Activated naive CD4-positive, alpha-beta T cell treated with Interleukin-2 at 50 U/mL for 16 hours (primary cell): ENCODE data around the gene MMP28.

Experiments used
- DNase-seq: peaks from one replicate; pipeline ENCODE4 v3.0.0-alpha.2; 2020

MMP28 gene

DNA sequence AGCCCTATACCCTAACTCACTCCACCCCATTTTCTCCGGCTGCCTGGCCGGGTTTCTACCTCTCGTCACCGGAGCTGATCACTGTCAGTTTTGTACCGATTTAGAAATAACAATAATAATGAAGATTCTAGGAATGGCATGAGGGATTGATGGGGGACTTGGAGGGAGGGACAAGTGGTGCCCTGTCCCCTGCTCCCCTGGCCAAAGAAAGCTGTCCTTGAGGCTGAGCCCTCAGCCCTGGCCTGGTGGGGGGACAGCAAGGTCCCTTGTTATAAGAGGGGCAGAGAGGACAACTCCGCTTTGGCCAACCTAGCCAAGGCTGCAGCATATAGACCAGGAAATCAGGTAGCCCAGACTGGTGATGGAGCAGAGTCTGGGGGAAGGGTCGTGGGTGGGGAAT, 52.9 kb downstream of the MMP28 start:
- no peak for DNase-seq

DNA sequence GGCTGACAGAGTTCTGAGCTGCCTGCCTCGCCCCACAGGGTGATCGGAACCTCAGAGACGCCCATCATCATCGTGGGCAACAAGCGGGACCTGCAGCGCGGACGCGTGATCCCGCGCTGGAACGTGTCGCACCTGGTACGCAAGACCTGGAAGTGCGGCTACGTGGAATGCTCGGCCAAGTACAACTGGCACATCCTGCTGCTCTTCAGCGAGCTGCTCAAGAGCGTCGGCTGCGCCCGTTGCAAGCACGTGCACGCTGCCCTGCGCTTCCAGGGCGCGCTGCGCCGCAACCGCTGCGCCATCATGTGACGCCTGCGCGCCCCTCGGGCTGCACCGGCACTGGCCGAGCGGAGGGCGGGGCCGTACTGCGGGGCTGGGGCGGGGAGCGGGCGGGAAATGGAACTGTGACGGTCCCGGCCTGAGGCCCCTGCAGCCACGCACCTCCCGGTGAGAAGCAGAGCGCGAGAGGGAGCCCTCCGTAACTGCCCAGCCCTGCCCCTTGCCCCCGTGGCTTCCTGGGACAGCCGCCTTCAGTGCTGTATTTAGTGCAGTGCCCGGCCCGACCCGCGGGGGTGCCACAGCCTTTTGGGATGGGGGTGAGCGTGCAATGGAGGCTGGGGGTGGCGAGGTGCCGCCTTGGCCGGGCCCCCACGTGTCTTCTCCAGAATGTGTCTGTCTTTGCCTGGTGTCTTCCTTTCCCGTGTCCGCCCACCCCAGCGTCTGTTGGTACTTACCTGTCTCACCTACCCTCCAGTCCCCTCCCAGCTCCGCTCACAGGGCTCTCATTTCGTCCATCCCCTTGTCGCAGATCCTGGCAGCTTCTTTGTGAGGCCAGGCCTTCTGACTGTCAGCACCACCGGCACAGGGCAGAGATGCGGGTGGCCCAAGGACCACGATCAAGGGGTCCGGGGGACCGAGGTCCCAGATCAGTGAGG, 54.2 kb downstream of the MMP28 start:
- no peak for DNase-seq

DNA sequence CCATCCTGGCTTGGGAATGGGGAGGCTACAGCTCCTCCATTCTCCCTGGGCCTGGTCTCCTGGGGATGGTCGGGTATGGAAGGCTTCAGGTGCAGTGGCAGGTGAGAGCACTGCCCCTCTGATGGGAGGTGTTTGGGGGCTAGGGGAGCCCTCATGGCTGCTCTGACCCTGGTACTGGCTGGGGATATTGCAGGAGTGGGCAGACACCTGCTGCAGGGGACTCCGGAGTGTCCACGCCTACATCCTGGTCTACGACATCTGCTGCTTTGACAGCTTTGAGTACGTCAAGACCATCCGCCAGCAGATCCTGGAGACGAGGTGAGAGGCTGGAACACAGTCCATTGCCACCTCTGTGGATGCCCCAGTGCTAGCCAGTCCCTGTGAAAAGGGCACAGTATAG, 55.2 kb downstream of the MMP28 start:
- no peak for DNase-seq

DNA sequence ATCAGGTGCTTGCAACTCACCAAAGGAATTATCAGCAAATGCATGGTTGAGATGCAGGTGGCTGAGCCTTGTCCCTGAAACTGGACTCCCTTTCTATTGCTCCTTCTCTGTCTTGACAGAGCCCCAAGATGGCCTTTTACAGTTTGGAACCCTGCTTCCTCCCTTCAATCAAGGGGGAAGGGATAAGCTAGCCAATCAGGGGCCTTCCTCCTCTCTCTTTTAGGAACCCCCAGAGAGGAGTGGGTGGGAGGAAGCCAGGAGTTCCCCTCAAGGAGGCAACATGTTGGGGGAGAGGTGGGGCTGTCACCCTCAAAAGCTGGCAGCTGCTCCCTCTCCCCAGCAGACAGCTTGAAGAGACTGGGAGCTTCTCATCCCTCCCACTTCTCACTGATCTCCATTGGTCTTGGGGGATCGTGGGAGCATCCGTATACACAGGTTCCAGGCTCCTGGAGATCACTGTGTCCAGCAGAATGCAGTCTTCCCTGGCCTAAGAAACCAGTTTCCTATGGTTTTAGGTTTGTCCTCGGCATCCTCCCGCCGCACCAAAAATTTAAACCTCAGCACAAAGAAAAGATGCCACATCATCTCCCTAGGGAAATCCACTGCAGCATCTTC, 56.8 kb downstream of the MMP28 start:
- no peak for DNase-seq

DNA sequence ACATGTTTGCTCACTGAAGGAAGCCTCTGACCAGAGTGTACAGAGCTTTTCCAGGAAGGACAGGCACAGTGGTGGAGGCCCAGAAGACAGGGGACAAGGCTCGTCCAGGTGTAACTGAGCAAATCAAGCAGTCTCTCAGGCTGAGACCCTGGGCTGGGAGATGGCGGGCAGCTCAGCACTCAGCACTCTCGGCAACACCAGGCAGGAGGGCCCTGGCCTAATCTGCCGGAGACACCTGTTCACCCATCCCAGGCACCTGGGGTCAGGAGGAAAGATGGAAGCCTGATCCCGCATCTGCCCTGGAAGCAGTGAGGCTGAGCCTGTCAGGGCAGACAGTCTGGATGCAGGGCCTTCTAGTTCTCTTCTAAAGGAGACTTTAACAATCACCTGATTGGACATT, 59.2 kb downstream of the MMP28 start:
- DNase-seq: no peak

DNA sequence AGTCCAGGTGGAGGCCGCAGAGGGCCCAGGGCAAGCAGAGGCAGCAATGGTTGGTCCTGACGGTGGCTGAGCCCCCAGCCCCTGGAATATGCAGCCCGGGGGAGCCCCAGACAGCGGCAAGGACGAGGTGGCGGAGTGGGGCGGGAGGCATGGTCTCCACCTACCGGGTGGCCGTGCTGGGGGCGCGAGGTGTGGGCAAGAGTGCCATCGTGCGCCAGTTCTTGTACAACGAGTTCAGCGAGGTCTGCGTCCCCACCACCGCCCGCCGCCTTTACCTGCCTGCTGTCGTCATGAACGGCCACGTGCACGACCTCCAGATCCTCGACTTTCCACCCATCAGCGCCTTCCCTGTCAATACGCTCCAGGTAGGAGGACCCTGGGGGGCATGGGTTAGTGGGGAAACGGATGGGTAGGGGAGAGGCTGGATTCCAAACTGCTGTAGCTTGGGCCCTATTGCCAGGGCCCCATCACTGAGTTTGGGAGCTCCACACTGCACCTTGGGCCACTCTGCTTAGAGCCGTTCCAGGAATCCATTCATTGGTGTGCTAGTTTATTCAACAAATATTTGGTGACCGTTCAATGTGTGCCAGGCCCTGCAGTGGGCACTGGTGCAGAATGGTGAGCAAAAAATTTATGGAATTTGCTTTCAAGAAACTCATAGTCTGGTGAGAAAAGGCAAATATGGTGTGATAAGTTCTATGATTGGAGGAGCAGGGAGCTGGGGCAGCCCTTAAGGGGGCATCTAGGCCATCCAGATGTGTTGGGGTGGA, 60.2 kb downstream of the MMP28 start:
- DNase-seq: no peak

DNA sequence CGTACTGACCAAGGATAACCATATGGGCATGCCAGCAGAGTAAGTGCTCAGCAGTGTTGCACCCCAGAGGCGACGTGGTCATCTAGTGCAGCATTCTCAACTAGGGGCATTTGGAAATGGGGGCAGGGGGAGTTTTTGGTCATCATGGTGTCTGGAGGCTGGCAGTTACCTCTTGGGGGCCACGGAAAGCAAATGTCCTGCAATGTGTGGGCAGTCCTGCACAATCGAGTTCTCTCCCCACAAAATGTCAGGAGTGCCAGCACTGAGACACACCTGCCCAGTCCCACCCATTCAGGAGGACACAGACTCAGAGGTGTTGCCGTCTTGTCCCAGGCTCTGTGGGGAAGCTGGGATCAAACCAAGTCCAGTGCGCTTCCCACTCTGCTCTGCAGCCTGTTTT, 61.0 kb downstream of the MMP28 start:
- no peak for DNase-seq

DNA sequence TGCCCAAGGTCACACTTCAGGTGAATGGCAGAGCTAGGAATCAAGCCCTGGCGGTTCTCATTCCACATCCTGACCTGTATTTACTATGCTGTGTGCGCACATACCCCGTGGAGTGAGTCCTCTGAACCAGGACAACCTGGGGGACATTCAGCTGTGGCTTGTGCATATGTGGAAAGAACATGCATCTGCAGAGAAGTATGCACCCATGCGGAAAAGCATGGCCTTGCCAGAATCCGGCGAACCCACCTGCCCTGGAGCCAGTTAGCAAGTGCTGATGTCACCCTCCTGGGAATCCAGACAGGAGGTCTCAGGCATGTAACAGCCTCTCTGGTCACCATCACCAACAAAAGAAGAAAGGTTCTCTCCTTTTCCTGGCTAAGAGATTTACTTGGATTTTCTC, 62.1 kb downstream of the MMP28 start:
- no peak for DNase-seq

DNA sequence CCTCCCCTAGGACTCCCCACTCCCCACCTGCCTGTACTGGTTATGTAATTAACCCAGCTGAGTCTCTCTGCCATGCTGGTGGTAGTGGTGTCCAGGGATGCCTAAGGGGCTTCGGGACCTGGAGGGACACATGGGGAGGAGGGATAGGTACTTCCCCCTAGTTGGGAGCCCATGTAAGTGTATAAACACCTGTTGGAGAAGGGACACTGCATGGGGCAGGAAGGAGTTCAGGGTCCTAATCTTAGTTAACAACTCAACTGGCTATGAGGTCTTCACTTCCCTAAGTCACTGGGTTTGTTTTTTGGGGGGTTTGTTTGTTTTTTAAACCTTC, 62.7 kb downstream of the MMP28 start:
- DNase-seq: no peak

DNA sequence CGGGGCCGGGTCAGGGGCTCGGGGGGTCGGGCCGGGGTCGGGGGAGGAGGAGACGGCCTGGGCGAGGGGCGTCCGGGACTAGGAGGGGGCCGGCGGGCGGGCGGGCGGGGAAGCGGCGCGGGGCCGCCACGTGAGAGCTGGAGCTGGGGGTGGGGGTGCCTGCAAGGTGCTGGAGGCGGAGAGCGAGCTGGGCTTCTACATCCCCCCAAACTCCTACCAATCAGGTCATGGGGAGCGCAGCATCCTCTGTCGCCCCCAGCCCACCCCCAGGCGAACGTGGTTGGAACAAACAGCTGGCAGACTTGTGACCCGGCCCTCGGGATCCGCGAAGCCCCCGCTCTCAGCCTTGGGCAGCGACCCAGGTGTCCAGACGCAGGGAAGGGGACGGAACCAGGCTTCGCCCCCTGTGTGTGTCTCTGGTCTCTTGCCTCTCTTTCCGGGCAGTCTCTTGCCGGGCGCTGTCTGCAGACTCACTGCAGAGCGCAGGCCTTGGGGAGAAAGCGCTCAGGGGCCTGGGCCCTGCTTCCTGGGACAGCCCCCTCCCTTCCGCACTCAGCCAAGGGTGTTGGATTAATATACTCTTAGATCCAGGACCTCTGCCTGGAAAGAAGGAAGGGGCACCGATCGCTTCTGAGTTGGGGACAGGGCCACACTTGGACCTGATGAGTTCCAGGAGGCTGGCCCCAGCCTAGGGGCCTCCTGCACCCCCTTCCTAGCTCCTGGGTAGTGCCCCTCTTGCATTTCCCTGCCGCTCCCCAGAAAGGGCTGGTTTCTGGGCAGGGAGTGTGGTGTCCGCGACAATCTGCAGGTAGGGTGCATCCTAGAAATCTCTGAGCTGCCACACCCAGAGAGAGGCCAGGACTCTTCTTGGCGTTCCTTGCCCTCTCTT, 63.3 kb downstream of the MMP28 start:
- no peak for DNase-seq

DNA sequence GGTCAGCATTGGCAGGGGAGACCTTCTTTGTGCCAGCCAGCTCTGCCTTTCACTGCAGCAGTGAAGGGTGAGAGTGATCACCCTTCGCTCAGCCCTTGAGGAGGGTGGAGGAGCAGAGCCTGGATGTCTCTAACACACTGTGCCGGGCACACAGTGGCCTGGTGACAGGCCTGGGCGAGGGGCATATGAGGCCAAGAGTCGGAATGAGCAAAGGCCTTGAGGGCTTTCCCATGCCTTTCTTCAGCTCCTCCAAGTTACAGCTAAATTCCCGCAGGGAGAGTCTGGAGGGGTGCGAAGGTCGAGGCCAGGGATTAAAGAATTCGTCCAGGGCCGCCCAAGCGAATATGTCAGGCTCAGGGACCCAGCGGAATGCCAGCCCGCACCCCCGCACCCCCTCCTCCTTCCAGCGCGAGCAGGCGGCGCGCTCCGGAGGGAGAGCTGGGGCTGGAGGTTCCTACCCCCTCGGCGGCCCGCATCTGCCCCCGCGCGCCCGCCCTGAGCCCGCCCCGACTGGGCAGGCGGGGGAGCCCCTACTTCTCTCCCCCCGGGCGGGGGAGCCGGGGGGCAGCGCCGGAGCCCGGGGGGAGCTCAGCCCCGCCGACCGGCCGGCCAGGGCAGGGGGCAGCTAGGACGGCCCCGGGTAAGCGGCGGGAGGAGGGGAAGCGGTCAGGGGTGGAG, 64.1 kb downstream of the MMP28 start, which contains the start of gene RASL10B:
RASL10B (plus strand) TSS at position 401 of the 678 bp plus-strand sequence. CDS start 3,546 bp downstream, outside the sequence.
- DNase-seq: peak; percentile 61

DNA sequence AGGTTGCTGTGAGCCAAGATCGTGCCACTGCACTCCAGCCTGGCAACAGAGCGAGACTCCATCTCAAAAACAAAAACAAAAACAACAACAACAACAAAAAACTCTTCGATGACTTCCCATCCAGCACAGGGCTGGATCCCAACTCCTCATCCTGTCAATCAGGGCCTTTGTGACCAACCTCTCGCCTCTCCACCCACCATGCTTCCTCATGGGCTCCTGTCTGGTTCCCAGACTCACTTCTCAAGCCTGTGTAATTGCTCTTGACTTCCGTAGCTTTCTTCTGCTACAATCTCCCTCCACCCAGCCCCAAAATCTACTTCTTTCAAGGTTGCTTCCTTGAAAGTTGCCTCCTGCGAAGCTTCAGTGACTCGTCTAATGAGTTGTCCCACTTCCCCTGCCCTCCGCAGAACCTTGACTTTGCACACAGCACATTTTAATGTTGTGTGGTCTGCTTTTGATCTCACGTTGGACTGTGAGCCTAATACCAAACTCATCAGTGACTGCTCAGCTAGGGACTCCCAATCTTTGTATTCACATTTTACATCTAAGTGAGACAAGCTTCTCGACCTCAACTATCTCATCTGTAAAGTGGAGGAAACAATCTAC, 64.9 kb downstream of the MMP28 start:
- DNase-seq: no peak

DNA sequence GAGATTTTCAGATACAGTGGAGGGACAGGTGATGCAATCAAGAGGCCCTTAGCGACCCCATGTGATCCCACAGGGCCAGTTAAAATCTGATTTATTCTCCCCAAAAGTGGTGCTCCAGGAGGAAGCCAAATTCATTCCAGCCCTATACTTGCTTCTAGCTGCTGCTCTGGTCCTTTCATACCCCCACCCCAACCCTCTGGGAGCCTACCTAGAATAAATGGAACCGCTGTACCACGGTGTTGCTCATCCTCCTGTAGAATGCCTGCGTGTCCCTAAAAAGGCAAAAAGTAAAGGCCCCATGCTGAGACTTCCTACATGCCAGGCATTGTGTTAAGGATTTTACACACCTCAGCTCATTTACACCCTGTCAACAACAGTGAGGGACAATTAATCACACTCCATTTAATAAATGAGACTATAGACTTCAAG, 66.0 kb downstream of the MMP28 start:
- no peak for DNase-seq

DNA sequence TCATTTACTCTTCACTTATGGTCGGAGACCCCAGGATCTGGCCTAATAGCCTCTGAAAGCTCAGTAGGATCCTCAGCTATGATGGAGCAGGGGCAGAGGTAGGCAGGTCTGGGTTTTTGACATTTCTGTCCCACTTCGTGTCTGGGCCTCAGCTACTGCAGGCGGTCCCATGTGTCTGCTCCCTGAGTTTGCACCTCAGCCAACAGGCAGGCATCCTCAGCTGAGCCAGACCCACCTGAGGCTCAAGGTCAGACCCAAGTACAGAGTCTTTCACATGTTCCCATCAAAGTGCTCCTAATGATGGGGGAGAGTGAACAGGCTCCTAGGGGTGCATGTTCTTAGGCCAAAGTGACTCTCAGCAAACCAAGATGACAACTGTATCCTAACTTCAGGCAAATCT, 66.9 kb downstream of the MMP28 start:
- DNase-seq: no peak

DNA sequence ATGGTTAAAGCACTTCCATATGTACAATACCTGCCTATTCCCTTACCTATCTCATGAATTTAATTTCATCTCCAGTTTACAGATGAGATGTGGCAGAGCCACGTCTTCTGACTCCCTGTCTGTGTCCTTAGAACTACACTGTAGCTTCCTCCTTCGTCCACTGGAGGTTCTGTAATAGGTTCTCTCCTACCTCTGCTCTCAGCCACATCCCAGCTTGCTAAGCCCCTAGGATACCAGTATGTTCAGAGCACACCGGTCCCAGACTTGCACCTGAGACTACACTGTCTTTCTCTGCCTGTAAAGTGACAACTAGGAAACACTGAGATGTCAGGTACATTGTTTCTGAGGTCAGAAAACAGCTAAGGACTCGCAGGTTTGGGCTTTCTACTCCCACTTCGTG, 67.8 kb downstream of the MMP28 start:
- no peak for DNase-seq

DNA sequence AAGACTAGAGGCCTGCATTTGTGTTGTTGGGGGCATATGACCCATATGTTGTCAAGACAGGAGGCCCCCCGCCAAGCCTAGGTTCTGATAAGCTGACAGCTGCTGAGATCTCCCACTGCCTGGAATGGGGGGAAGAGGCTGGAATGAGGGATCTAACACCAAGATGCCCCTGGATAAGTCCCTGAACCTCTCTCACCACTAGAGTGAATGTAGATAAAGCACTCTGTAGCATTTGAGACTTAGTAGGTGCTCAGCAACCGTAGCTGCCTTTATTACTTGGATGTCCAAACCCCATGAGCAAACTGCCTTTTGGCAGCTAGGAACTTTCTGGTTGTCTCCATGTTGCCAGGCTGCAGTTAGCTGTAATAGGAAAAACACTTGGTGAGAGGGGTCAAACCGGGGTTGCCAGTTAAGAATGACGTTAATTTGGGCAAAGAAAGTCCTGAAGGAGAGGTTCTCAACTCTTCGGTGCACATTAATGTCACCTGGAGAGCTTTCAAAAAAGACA, 68.4 kb downstream of the MMP28 start:
- no peak for DNase-seq

DNA sequence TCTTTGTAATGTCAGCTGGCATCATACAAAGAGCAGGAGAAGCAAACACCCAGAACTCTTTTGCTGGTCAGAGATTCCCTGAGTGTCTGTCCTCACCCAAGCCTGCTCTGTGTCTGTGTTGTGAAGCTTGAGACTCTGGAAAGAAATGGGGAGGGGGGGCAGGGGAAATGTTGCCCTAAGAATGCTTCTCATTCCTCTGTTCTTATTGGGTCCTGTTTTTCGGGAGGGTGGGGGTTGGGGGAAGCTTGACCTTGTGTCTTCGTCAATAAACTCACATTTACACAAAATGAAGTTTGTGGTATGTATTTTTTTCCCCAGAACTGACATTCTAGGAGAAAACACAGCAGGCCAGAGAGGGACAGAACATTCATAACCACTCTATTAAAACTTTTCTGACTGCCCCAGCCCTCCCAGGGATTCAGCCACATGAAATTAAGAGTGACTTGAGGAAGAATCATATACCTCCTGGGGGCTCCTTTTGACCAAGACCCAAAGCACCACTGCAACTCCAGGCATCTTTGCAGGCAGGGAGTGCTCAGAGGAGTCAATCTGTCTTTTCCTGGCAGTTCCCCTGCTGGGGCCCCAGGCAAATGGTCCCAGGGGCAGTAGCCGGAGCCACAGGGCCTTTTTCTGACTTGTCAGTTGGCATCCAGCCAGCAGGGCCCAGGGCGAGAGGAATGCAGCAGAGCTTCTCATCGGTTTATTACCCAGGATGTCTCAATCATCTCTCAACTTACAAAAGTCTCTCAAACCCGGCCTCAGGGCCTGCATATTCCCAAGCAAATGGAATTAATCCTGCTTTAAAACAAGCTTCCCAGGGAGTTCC, 69.1 kb downstream of the MMP28 start:
- no peak for DNase-seq

DNA sequence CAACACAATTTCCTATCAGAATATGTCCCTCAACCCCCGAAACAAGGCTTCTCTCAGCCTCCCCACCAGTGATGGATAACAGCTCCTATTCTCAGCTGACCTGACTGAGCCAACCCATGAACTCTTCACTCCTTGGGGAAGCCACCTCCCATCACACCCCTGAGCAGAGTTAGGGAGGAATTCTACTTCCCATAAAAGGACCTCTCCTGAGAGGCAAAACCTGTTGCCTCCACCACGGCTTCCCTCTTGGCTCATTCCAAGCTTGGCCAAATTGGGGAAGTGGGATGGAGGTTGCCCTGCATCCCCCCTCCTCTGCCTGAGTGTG, 69.7 kb downstream of the MMP28 start:
- DNase-seq: no peak

DNA sequence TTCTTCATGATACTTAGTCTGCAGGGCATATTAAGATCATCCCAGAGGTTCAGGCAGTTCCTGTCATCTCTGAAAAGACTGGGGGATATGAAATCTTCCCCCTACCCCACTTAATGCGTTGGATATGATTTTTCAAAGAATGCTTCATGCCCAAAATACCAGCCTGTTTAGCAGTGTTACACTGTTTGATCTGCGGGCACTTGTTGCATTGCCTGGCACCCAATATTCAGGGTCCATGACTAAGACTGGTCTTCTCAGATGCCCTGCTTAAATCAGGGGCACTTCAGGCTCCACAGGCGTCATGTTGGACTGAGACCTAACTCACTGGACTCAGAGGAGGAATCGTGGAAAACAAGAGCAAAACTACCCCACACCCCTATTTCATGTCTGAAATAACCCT, 70.4 kb downstream of the MMP28 start:
- no peak for DNase-seq

DNA sequence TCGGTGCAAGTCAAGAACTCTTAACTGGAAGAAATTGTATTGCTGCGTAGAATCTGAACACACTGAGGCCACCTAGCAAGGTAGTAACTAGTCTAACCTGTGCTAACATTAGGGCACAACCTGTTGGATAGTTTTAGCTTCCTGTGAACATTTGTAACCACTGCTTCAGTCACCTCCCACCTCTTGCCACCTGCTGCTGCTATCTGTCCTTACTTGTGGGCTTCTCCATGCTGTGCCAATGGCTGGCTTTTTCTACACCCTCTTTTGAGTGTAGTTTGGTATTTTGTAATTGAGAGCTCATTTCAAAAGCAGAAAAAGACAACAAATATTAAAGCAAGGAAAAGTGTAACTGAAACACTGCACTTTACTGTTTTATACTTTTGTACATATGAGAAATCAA, 71.7 kb downstream of the MMP28 start:
- DNase-seq: no peak

DNA sequence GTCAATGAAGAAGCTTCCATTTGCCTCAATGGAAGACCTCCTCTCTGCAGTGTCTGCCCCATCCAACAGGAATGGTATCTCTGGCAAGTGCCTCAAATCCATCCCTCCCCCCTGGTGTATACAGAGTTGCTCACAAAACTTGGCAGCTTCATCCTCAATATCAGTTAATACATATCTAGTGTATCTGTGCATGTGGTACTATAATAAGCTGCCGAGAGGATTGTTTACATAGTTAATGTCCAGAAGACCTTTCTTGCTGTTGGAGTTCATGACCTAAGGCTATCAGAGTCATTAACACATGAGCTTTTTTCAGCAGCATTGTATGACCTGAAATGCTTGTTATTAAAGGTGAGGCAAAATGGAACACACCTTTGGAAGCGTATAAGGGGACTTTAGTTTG, 78.0 kb downstream of the MMP28 start:
- DNase-seq: no peak
